ENCODE data around the gene DCAF8. TPM values are rescaled to one million over a fixed set of nuclear protein-coding genes. Genes with fewer than 3 reads are reported as not detected.

The DCAF8 gene
- total RNA-seq, 1 experiment from 2014 or later, result 98.1 TPM

GRCh38 chr1:160258177-160258798 lies 4.1 kb downstream of the DCAF8 start:
- ATAC-seq (no peak), DNase-seq (ENCODE audit: low read depth, low spot score) (no peak)
- H3K36me3 ChIP-seq (ENCODE audit: control insufficient read depth in 1 of 2, insufficient read depth in 2 of 2, low read length in 2 of 2), result 0 out of 4 replicates have a peak, but pooled peaks cover 0 to 5% of the 10 kb centered on the region in 2 experiments
- H3K79me2 ChIP-seq (ENCODE audit: insufficient read depth, low read length), result peaks cover 74% of the 10 kb centered on the region
- H2AFZ ChIP-seq (ENCODE audit: low read depth, low read length, poor library complexity, severe bottlenecking), result no peak overlapping the region
- H3K4me1 ChIP-seq (ENCODE audit: control insufficient read depth in 1 of 2, insufficient read depth in 2 of 2, low read length in 2 of 2), result peaks cover 33 to 35% of the 10 kb centered on the region in 2 experiments
- CTCF ChIA-PET, result interaction anchor here (1.2 to 1.5 kb wide), 2 partner anchors 39 to 65 kb away, joined by 3 to 4 read pairs; no protein-coding TSS in a partner anchor
- H3K27ac ChIP-seq (ENCODE audit: low read depth, low read length), result no peak overlapping the region
- H3K9me3 ChIP-seq (ENCODE audit: control insufficient read depth in 1 of 2, insufficient read depth in 1 of 2, low read depth in 1 of 2, low read length in 2 of 2), result no peaks in the 10 kb centered on the region
- RAD21 ChIA-PET (ENCODE audit: low non-redundant PET in 1 of 2, low total read pairs in 2 of 2, uncharacterized antibody in 2 of 2, unreplicated experiment in 2 of 2), result no interaction called here
- no peaks in the 10 kb centered on the region for H3K9me2 ChIP-seq (ENCODE audit: insufficient read depth)
- H3K9ac ChIP-seq (ENCODE audit: low read length), result no peak overlapping the region
- no TSS peak for BruUV-seq (replicated peaks)
- TF ChIP-seq YY1 (IDR thresholded peaks at IDR 0.05; ENCODE audit: extremely low read depth, insufficient replicate concordance, low read depth, low read length) (no peak), EZH2phosphoT487 (IDR thresholded peaks at IDR 0.05; ENCODE audit: borderline replicate concordance) (no peak), EZH2 (IDR thresholded peaks at IDR 0.05) (no peak), SP1 (IDR thresholded peaks at IDR 0.05; ENCODE audit: low read depth) (no peak), SIN3A (IDR thresholded peaks at IDR 0.05; ENCODE audit: low read depth) (no peak), CEBPB (IDR thresholded peaks at IDR 0.05; ENCODE audit: low read depth) (no peak), CBX3 (IDR thresholded peaks at IDR 0.05; ENCODE audit: low read depth) (no peak), POLR2A (IDR thresholded peaks at IDR 0.05; ENCODE audit: borderline replicate concordance, extremely low read depth, insufficient read depth, insufficient read length) (no peak), MAX (IDR thresholded peaks at IDR 0.05) (no peak), TCF7L2 (IDR thresholded peaks at IDR 0.05; ENCODE audit: borderline replicate concordance, extremely low read depth, insufficient read depth, insufficient read length) (no peak), ELF1 (IDR thresholded peaks at IDR 0.05; ENCODE audit: borderline replicate concordance, low read depth) (no peak), JUND (IDR thresholded peaks at IDR 0.05) (no peak), SRF (IDR thresholded peaks at IDR 0.05; ENCODE audit: low read depth) (no peak), ZBTB33 (IDR thresholded peaks at IDR 0.05; ENCODE audit: extremely low read depth, insufficient replicate concordance, low read length) (no peak), EGR1 (IDR thresholded peaks at IDR 0.05; ENCODE audit: low read depth) (no peak), ZNF274 (IDR thresholded peaks at IDR 0.05; ENCODE audit: low read depth, low read length) (no peak)
- TF ChIP-seq, protein P1, sequence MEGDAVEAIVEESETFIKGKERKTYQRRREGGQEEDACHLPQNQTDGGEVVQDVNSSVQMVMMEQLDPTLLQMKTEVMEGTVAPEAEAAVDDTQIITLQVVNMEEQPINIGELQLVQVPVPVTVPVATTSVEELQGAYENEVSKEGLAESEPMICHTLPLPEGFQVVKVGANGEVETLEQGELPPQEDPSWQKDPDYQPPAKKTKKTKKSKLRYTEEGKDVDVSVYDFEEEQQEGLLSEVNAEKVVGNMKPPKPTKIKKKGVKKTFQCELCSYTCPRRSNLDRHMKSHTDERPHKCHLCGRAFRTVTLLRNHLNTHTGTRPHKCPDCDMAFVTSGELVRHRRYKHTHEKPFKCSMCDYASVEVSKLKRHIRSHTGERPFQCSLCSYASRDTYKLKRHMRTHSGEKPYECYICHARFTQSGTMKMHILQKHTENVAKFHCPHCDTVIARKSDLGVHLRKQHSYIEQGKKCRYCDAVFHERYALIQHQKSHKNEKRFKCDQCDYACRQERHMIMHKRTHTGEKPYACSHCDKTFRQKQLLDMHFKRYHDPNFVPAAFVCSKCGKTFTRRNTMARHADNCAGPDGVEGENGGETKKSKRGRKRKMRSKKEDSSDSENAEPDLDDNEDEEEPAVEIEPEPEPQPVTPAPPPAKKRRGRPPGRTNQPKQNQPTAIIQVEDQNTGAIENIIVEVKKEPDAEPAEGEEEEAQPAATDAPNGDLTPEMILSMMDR (IDR thresholded peaks at IDR 0.05 in 2 of 3, conservative IDR thresholded peaks at IDR 0.05 in 1 of 3; ENCODE audit: borderline replicate concordance in 1 of 3, insufficient read depth in 1 of 3, low read depth in 2 of 3, low read length in 2 of 3), result no peak
- H3K4me2 ChIP-seq (ENCODE audit: low read length), result no peak overlapping the region
- H3K27me3 ChIP-seq (ENCODE audit: insufficient read depth, low read length), result no peaks in the 10 kb centered on the region
- intact Hi-C loops (cut with micrococcal nuclease), result no loop called here
- no peak overlapping the region for H3K4me3 ChIP-seq (replicated peaks in 1 of 2; ENCODE audit: low read depth in 1 of 2, low read length in 2 of 2)
- POLR2A ChIA-PET, result no interaction called here
- no peaks in the 10 kb centered on the region; the same call in 1 of the 2 replicates for H4K20me1 ChIP-seq (ENCODE audit: insufficient read depth)
